DMS53 (cell line): Measurements from ENCODE around the gene MEA1.
A peak's percentile ranks its signal among the peaks of the same experiment; 100 is the strongest.
"Not testable (repeated sequence)": the region's sequence is repeated elsewhere in the genome, so short reads cannot be mapped to it uniquely, and the experiment has no call there.

Experiments used
- DNase-seq: peaks from one replicate; lab custom pipeline; 2025; lab: John Stamatoyannopoulos, UW

Gene MEA1

DNA sequence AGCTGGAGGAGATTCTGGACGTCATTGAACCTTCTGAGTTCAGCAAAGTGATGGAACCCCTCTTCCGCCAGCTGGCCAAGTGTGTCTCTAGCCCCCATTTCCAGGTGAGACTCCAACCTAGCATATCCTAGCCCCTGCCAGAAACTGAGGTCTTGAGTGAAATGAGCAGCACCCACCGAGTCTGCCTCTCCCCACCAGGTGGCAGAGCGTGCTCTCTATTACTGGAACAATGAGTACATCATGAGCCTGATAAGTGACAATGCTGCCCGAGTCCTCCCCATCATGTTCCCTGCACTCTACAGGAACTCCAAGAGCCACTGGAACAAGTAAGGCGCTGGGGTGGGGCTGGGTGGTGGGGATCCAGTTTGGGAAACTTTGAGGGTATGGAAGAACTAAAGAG, 4.6 kb downstream of the MEA1 start:
- peak; percentile 74 for DNase-seq

DNA sequence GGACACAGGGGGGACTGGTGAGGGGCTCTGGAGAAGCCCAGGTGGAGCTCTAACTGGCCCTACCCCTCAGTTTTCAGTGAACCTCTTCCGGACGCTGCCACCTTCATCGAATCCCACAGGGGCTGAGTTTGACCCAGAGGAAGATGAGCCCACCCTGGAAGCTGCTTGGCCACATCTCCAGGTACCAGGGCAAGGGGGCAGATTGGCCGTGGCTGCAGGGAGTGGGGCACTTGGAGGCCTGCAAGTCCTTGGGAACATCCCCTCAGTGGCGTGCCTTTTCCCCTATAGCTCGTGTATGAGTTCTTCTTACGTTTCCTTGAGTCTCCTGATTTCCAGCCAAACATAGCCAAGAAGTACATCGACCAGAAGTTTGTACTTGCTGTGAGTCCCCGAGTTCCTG, 6.6 kb downstream of the MEA1 start:
- DNase-seq: no peak

DNA sequence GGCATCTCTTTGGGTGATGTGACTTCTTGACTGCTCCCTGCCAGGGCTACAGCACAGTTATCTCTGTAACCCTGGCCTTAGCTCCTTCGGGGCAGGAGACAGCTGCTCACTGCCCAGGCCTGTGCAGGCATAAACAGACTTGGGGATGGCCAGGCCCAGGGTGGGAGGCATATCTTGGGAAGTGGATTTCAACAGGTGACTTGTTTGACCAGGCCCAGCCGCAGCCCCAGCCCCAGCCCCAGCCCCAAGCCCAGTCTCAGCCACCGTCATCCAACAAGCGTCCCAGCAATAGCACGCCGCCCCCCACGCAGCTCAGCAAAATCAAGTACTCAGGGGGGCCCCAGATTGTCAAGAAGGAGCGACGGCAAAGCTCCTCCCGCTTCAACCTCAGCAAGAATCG, 7.5 kb downstream of the MEA1 start:
- no peak for DNase-seq

DNA sequence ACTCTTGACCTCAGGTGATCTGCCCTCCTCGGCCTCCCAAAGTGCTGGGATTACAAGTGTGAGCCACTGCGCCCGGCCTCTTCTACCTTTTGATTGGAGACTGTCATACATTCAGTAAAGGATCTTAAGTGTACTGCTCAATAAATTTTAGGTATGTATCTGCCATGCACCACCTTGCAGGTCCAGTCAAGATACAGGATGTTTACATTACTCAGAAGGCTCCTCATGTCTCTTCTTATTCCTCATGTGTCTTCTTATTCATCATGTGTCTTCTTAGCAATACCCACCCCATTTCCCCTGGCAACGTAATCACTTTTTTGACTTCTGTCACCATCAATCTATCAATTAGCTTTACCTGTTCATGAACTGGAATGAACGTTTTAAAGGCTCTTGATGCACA, 7.9 kb downstream of the MEA1 start:
- DNase-seq: no peak

DNA sequence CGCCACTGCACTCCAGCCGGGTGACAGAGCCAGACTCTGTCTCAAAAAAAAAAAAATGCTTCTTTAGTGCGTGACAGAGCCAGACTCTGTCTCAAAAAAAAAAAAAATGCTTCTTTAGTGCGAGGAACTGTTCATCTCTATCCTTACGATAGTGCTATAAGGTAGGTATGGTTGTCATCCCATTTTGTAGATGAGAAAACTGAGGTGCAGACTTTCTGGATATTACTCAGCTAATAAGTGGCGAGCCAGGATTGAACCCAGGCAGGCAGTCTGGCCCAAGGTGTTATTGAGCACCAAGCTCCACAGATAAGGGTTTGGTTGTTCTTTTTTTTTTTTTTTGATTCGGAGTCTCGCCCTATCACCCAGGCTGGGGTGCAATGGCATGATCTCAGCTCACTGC, 11.9 kb downstream of the MEA1 start:
- DNase-seq: no peak

DNA sequence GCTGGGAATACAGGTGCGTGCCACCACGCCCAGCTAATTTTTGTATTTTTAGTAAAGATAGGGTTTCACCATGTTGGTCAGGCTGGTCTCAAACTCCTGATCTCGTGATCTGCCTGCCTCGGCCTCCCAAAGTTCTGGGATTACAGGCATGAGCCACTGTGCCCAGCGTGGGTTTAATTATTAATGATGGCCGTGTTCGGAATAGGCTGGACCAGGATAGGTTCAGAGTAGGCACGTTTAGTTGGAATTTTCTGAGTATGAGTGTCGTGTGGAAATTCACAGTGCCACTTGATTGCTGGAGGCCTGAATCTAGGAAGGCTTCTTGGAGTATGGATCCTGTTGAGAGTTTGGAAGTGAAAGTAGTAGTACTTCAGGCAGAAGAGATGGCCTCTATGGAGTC, 15.5 kb downstream of the MEA1 start:
- DNase-seq: not testable (repeated sequence)

DNA sequence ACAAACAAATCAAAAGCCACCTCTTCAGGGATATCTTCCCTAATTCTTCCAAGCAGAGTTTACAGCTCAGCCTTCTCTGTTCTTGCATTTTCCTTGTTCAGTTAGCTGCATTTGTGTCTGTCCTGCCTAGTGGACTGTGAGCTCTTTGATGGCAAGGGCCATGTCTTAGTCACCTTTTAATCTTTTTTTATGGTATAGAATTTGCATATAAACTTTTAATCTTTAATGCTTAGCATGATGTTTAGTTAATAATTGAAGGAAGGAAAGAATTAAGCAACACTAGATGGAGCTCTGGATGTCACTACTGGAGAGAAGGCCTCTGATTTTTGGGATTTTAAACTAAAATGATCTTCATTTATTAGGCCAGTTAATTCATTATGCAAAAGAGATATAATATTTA, 17.2 kb downstream of the MEA1 start:
- no peak for DNase-seq

DNA sequence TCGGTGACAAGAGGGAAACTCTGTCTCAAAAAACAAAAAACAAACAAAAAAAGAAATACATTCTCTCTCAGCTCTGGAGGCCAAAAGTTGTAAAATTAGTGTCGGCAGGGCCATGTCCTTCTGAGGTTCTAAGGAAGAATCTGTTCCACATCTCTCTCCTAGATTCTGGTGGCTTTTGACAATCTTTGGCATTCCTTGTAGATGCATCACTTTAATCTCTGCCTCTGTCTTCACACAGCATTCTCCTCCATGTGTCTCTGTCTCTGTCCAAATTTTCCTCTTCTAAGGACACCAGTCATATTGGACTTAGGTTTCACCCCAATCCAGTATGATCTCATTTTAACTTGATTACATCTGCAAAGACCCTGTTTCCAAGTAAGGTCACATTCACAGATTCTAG, 20.3 kb downstream of the MEA1 start:
- DNase-seq: no peak

DNA sequence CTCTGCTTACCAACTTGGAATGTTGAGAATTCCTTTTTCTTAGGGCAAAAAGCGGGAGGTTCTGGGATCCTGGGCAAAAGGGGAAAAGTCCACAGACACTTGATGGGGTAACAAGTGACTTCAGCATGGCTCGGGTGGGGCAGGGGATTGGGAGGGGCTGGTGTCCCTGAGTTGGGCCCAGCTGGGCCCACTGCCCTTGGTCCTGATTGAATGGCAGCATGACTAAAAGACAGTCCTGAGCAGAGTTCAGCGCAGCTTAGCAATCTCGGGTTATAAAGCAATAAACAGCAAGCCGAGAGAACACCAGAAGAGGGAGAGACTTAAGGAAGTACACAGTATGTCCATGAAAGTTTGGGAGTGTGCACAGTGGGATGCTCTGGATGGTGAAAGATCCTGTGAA, 23.8 kb downstream of the MEA1 start:
- no peak for DNase-seq

DNA sequence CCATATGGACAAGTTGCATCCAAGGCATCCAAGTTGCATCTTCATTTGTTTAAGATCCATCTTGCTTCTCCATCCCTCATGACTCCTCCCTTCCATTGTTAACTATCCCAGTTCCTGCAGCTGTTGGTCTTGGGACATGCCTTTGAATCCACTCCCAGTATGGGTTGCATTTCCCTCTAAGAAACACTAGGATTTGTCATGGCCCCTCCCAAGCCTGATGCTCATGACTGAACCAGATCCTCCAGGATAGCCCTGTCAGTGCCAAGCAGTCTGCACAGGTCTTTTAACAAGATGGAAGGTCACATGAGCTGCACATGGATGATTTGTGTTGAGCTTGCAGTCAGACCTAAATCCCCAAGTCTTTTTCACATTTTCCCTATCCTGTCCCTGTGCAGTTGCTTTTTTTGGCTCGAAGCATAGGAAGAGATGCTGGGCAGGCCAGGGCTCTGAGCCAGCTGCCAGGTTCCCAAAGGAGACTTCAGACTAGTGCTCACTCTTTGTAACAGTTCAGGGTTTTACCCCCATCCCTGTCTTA, 25.2 kb downstream of the MEA1 start:
- no peak for DNase-seq

DNA sequence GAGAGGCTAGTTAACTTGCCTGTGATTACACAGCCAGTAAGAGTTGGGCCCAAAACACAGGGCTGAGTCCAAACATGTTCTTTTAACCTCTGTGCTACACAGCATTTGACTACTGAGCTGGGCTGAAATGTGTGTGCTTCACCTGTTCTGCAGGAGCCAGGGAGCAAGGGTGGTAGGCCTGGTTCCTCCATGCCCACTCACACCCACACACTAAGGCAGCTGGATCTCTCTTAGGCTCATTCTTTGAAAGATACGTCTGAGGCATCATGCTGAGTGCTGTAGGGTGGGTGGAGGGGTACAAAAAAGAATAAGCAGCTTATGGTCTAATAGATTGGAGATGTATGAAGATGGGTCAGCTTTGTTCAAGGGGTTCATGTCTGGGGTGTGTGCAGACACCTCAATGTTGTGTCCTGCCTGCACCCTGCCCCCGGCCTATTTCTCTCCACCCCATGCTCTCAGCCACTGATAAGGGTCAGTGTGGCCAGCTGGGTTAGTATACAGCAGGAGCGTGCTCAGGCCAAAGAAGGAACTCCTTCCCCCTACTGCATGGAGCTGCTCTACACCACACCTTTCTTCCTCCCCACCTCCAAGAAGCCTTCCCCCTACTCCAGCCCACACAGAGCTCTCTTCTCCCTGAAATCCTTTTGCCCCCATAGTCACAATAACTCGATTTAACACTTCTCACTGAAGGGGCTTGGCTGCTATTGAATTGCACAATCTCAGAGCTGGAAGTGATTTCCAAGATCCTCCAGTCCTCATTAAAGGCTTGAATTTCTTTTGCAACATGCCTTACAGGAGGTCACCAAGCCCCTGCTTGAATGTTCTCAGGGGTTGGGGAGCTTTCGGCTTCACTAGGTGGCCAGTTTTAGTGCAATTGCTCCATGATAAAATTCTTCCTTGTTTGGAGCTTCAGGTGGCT, 26.0 kb downstream of the MEA1 start:
- no peak for DNase-seq

DNA sequence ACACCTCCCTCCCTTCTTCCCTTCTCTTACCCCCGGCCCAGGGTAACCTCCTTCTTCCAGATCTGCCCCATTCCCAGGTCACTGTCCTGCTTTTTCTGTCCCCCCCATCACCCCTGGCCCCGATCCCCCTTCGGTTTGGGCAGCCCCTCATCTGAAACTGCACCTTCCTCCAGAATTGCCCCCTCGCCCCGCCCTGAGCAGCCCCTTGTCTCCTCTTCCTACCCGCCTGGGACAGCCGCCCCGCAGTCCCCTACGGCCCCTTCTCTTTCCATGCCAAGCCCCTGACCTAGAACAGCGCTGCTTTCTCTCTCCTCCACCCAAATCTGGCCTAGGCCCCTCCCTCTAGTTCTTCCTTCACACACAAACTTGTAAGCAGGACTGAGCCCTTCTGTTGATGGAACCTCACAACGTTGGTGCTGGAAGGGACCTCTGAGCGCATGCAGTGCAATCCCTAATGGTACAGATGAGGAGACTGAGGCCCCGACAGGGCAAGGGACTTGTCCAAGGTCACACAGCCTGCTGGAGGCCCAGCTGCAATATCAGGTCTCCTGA, 28.7 kb downstream of the MEA1 start:
- no peak for DNase-seq

DNA sequence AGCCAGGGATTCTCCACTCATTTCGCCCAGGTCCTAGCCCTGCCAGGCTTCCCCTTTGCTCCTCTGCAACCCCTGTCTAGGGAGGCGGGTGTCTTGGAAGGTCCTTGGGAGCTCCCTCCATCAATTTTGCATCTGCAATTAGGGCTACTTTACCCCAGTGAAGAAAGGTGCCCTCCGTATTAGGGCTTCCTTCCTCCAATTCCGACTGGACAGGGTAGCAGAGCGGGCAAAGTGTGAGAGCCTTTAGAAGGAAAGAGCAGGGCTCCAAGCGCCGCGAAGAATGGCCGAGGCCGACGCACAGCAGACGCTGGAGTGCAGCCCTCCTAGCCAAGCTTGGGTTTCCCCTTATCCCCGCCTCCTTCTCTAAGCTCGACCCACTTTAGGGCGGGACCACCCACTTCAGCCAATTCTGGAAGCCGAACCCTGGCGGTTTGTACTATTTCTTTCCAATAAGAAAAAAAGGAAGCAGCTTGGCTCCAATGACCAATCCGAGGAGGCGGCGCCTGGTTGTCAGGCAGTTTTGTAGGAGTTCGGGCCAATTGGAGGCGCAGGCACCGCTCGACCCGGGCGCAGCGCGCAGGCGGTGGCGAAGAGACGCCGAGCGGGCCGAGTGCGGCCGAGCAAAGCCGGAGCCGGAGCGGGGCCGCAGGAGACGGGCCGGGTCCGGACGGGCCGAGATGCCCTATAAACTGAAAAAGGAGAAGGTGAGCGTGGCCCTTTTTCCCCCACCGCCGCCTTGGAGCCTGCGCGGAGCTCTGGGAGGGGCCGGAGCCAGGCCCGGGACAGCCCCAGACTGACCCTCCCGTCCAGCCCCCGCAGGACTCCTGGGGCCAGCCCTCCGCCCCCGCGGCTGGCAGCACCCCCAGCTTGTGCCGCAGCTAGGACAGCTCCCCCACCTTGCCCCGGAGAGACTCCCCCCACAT, 29.5 kb downstream of the MEA1 start, which contains the start of gene PPP2R5D:
Gene PPP2R5D (plus strand): TSS at position 570 of the 923 bp plus-strand sequence. CDS start 108 bp downstream, at position 678.
- DNase-seq: peak; percentile 100

DNA sequence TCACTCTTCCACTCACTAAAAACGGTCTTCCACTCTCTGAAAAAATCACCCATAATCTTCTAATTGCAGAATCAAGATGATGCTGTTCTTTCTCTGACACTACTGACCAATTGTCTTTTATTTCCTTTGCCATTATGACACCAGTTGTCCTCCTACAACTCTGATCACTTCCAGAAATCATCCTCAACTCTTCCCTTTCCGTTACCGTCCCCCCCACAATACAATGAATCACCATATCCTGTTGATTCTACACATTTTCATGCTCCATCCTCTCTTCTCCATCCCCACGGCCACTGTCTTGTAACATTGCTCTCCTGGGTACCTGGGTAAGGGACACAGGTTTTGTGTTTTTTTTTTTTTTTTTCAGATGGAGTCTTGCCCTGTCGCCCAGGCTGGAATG, 31.9 kb downstream of the MEA1 start:
- DNase-seq: no peak

DNA sequence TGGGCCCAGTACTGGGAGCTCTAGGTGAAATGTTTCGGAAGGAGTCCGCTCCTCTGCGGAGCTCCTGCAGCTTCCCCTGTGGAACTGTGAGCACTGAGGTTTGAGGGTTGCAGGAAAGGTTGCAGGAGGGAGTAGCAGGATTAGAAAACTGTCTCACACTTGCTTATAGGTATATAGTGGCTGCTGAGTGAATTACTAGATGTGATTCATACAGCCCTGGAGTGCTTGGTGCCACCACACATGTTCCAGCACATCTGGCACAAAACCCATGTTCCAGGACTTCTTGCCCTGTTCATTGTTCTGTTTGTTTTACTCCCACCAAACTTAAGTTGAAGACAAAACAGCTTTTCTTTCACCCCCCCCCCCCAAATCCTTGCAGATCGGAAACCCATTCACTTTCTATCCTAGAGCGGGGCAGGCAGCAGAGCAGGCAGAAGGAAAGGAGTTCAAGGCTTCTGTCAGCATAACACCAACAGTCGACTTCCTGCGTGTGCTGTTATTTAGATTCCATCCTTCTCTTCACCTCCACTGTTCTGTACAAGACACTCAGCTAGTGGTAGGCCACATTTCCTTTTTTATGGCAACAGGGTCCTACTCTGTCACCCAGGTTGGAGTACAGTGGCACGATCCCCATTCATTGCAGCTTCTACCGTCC, 34.1 kb downstream of the MEA1 start:
- no peak for DNase-seq

DNA sequence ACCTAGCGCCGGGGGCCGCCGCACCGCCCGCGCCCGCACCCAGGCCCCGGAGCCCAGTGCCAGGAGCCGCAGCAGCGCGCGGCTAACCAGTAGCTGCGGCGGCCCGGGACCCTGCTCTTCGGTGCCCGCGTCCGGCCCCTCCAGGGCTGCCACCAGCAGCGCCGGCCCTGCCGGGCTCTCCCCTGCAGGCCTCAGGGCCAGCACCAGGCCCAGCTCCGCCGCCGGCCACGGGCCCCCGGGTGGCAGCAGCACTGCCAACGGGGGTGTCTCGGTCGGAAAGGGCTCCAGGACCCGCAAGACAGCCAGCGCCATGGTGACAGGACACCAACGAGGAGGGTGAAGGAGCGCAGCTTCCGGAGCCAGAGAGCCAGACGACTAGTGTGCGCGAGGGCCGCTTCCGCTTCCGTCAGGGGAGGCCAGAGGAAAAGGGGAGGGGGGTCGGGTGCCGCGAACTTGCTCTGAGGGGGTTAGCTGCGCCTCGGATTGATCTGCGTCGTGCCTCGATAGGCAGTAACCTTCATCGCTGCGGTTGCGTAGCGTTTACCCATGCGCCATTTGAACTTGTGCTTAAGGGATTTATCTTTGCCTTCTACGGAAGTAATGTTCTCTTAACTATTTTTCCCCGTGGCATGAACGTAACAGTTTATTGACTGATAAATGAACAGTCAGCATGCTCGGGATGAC, 34.8 kb downstream of the MEA1 start, which contains the start of gene PEX6:
Gene PEX6 (minus strand): TSS at position 343 of the 684 bp plus-strand sequence. CDS start 31 bp downstream, at position 312.
- DNase-seq: peak; percentile 93

DNA sequence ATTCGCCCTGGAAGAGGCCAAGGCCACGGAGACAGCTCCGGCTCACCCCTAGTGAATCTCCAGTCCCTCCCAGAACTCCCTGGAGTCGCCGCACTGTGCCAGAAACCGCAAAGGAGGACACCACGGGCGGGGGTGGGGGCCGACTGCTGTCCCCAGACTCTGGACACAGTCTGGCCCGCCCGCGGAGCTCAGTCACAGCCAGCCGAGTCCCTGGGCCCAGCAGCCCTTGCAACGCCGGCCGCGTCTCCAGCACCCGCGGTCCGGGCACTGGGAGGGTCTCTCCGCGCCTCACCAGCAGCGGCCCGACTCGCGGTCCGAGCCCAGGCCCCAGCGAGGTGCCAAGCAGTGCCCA, 35.3 kb downstream of the MEA1 start:
- DNase-seq: peak; percentile 71

DNA sequence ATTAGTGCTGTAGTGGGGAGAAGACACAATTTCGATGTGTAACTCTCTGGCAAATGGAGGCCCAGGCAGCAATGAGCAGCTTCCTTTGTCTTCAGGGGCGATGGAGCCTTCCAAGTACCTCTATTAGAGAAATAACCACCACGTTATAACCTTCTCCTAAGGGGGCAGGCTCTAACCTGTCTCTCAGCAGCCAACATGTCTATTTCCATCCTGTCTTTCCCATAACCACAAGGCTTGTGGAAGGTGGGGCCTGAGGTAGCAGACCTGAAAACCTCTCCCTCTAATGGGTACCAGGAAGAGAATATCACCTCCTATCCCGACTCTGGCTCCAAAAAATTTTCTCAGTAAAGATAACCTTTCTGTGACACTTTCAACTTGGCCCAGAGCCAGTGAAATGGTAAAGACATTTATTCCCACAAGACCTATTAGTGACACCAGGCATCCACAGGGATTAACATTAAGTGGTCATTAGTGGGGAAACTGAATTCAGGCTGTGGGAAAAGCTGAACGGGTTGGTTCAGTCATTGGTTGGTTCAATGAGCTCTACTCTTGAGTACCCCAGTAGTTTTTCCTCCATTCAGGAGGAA, 38.7 kb downstream of the MEA1 start:
- DNase-seq: no peak

DNA sequence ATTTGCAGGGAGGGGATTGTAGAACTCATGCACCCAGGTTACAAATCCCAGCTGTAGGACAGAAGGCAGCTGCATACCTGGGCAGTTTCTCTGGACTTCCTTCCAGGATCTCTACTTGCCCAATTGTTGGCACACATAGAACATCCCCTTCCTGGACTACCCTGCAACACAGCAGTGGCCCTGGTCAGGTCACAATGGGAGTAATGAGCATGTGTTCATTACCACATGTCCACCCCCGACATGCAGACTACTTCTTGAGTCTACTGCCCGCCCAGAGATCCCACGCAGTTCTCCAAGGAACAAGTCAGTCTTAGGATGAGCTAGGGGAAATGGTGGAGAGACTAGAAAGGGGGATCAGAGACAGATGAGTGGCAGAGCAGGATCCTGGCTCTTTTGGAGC, 39.8 kb downstream of the MEA1 start:
- no peak for DNase-seq

DNA sequence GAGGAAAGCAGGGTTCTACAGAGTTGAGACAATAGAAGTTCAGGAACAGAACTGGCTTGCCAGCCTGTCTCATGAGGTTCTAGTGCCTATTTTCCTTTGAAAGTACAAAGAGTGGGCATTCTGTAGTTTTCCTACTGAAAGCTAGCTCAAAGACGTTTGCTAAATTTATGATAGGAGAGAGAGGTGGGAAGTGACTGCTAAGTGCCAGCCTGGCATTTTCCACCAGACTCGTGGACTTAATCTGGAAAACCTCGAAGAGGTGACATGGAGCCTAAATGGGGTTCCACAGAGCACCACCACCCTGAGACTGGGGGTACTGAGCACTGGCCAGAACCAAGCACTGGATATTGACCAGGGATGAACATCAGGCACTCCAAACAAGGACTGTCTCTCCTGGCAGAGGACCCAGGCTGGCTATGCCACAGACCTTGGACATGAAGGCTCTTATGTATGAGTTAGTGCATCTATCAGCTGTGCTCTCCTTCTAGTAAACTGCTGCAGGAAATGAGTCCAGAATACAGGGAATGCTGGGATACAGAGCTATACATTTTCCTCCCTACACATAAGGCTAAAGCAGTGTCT, 41.9 kb downstream of the MEA1 start:
- DNase-seq: peak; percentile 29
